HG02678 (cell line): Measurements from ENCODE around the gene UBFD1.
"Not testable (repeated sequence)": the region's sequence is repeated elsewhere in the genome, so short reads cannot be mapped to it uniquely, and the experiment has no call there.

Source experiments
- ATAC-seq: cut with Tn5 transposase; IDR thresholded peaks from one replicate; pipeline ENCODE4 v1.9.1; 2021; ENCODE audit warnings: mild to moderate bottlenecking, moderate library complexity; ENCODE audit not compliant: unreplicated experiment

The UBFD1 gene

DNA sequence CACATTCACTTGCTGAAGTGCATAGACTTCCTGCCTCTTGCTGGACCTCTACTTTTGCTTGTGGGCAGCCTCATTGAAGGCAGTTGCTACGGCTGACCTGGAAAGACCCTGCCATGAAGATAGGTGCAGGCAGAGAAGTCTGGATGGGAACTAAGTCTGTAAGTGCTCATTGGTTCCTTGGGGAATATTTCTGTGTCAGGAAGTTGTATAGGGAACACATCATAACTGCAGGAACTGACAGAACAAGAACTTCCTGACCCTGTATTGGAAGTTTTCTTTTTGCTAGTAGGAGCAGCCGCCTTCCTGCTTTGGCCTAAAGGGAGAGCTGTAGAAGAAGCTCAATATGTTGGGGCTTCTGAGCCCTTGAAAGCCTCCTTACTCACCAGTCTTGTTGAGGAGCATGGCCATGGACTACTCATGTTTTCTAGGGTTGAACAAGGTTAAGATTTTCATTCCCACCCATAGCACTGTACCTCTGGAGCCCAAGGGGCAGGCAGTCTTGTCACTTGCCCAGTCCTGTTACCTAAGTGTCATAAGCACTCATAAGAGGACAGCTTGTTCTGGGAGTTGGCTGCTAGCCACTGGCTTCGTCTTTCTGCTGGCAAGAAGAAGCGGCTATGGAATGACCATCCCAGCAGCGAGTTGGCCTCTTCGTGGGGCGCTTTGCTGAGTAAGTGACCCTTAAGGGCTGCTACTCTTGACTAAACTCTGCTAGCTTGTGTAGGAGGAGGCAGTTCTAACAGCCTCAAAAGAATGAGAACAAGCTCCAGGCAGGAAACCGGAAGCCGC is 7.2 kb downstream of the UBFD1 start:
- ATAC-seq = no peak

DNA sequence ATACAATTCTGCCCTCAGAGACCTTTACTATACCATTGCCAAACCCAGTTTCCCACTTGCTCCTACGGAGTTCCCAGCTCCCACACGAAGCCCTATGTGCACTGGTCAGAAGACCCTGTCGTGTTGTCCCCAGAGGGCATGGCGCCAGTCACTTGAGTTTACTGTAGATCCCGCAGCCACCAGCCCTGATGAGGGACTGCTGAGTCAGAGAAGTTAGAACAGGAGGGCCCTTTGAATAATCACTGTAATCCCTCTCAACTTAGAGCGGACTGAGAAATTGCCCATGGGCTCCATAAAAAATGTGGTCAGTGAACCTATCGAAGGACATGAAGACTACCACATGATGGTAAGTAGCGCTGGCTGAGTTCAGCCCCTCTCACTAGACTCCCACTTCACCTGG is 9.2 kb downstream of the UBFD1 start:
- no peak for ATAC-seq

- no peak for ATAC-seq
These were observed 10.1 kb downstream of the UBFD1 start for GRCh38 chr16:23567602-23568001.

DNA sequence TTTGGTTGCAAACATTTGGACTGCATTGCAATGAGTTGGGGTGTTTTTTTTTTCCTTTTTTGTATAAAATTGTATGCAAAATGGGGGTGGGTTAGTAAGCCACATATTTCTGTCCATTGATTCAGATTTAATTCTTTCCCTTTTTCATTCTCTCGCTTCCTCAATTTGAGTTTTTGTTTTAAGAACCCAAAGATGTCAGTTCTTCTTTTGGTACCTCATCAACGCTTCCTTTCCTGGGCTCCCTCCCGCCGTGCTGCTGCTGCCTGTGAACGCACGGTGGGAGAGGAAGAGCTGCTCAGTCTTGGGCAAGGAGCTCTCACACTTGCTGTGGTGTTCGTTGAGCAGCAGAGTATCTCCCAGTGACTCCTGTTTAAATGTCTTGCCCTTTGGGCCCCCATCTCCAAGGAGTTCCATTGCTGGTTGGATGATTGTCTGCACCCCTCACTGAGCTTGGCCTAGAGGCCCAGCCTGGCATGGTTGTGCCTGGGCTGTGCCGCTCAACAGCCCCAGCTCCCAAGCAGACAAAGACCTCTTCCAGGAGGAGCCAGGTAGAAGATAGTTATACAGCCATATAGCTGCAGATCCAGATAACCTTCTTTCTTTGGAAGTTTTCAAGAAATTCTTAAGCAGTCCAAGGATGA is 13.6 kb downstream of the UBFD1 start:
- ATAC-seq = no peak

- ATAC-seq = no peak
These were observed 14.4 kb downstream of the UBFD1 start for GRCh38 chr16:23571895-23572294.

DNA sequence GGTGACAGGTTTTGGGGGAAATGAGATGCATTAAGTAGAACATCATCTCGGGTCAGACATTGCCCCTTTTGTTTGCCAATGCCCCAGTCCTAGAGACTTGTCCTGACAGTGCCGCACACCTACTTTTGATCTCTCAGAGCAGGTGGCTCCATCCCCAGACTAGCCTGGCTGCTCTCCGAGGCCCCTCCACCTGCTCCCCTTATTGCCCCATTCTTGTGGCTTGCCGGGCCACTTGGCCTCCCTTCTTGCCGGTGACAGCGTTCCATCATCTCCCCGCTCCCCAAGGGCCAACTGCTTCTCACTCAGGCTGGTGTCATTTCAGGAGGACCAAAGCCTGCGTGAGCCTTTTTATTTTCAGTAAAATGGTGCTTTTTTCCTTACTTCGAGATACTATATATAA is 14.9 kb downstream of the UBFD1 start:
- ATAC-seq = no peak

GRCh38 chr16:23573817-23574216 is 16.3 kb downstream of the UBFD1 start:
- ATAC-seq = no peak

DNA sequence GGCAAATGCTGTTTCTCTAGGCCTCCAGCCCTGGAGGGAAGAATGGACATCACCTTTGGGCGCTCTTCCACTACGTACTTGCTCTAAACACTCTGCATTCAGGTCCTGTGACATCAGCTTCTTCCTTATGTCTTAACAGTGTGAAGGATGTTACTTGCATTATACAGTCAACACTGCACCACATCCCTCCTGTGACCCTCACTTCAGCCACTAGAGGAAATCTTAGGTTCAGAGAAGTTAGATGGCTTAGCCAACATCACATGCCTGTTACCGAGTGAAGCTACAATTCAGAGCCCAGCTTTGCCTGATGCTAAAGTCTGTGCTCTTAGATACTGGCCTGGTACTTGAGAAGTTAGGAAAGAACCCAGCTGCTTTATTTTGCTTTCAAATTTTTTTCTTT is 18.3 kb downstream of the UBFD1 start:
- ATAC-seq = no peak

DNA sequence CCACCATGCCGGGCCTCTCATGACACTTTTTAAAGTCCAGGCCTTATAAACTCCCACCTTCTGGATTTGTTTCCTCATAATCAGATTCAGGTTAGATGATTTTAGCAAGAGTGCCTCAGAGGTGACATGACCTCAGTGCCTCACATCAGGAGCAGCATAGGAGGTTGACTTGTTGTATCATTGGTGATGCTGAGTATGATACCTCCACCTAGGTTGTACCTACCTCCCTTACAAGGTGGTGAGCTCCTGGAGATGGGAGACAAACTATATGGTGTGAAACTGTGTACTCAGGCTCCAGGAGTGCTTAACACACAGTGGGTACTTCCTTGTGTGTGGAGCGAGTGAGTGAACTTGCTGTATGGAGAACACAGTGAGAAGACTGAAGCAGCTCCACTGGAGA is 20.0 kb downstream of the UBFD1 start:
- no peak for ATAC-seq

GRCh38 chr16:23578101-23578830 is 20.7 kb downstream of the UBFD1 start:
- no peak for ATAC-seq

- ATAC-seq = no peak
These were observed 21.8 kb downstream of the UBFD1 start for GRCh38 chr16:23579371-23579770.

GRCh38 chr16:23580391-23580790 is 22.9 kb downstream of the UBFD1 start:
- ATAC-seq = no peak

- no peak for ATAC-seq
These were observed 24.2 kb downstream of the UBFD1 start for GRCh38 chr16:23581764-23582163.

DNA sequence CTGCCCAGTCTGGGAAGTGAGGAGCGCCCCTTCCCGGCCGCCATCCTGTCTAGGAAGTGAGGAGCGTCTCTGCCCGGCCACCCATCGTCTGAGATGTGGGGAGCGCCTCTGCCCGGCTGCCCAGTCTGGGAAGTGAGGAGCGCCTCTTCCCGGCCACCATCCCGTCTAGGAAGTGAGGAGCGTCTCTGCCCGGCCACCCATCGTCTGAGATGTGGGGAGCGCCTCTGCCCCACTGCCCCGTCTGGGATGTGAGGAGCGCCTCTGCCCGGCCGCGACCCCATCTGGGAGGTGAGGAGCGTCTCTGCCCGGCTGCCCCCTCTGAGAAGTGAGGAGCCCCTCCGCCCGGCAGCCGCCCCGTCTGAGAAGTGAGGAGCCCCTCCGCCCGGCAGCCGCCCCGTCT is 25.7 kb downstream of the UBFD1 start:
- ATAC-seq = not testable (repeated sequence)

DNA sequence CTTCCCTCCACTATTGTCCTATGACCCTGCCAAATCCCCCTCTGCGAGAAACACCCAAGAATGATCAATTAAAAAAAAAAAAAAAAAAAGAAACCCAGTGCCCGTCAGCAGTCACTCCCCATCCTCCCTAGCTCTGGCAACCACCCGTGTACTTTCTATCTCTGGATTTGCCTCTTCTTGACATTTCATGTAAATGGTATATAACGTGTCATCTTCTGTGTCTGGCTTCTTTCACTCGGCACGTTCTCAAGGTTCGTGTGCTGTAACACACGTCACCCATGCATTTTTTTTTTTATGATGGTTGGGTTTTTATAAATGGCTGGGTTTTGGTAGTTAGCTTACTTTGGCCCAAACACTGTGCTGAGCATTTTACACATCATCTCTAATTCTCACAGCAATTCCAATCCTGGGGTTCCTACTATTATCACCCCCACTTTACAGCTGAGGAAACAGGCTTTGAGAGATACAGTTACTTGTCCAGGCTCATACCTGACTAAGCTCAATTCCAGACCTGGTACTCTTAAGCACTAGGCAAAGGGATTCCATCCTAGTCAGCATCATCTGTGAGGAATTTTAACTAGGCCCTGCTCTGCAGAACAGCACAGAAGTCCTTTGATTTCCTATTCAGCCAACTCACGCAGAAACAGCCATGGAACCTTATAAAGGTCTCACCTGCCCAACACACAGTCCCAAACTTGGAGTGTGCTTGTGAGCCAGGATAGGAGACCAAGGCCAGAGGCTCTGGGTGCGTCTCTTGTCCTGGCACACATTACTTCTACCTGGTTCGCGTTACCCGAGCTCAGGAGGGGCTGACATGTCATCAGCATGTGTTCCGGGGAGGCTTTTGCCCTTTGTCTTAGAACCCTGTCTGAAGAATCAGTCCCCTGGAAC is 26.9 kb downstream of the UBFD1 start:
- ATAC-seq = no peak

- no peak for ATAC-seq
These were observed 30.2 kb downstream of the UBFD1 start for GRCh38 chr16:23587726-23588125.

- ATAC-seq = no peak
These were observed 32.7 kb downstream of the UBFD1 start for GRCh38 chr16:23590181-23590580.

DNA sequence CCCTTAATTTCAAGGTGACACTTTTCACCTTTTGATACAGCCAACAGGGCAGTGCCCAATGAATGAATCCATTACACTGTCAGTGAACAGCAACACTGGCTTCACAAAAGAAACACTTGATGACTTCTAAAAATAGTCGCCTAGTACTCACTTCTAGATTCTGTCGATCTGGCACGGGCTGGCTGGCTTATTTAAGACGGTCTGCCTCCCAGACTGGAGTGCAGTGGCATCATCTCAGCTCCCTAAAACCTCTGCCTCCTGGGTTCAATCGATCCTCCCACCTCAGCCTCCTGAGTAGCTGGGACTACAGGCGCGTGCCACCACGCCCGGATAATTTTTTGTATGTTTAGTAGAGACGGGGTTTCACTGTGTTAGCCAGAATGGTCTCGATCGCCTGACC is 36.7 kb downstream of the UBFD1 start:
- no peak for ATAC-seq

DNA sequence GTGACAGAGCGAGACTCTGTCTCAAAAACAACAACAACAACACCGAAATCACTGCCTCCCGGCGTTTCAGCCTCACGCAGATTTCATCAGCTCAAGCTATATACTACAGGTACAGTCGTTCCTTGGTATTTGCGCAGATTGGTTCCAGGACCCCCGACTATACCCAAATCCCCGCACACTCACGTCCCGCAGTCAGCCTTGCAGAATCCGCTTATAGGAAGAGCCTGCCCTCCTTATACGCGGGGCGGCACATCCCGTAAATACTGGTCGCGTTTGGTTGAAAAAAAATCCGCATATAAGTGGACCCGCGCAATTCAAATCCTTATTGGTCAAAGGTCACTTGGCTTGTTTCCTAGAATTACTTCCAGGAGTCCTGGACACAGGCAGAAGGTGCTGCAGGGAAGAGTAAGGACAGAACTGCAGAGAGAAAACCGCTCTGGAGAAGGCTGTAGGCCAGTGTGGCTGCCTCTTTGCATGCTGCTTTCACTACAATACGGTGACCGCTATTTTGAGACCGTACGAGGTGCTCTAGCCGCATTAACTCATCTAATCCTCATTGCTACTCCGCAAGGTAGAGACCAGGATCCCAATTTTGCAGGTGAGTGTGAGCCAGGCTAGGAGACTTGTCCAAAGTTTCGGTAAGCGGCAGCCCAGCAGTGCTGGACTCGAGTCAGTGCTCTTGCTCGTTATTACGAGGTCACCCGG is 37.9 kb downstream of the UBFD1 start:
- ATAC-seq = no peak

DNA sequence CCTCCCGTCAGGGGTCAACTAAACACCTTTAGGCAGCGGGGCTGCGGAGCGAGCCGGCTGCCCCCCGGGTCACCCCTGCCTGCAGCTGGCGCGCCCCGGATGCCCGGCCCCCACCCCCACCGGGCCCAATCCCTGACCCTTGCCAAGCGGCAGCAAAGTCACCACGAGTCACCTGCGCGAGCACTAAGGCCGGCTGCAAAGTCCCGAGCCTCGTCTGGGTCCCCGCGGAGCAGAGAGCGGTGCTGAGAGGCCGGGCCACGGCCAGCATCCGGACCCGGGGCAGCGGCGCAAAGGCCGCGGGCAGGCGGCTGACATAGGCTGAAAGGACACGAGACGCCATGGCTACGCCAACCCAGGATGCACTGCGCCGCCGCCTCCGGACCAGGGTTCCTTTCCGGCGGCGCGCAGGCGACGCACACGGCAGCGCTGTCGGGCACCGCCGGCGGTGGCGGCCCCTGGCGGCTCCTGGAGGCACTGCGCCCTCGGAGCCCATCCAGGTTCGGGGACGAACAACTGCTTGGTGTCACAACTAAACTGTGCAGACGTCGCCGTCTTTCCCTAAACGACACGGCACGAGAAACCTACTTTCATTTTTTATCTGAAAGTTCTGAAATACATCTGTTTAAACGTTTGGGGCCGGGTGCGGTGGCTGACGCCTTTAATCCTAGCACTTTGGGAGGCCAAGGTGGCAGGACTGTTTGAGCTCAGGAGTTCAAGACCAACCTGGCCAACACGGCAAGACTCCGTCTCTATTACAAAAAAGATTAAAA is 38.6 kb downstream of the UBFD1 start, which contains the start of gene NDUFAB1:
Gene NDUFAB1 (minus strand): TSS at position 366 of the 770 bp plus-strand sequence. CDS start 26 bp downstream, at position 340.
- peak; percentile 92 for ATAC-seq
